GM12878 (cell line): Measurements from ENCODE around the gene KIAA0825. TPM values are rescaled to one million over a fixed set of nuclear protein-coding genes. Genes with fewer than 3 reads are reported as not detected.

Experiments
- ATAC-seq: fragments of 200-7000 bp; cut with Tn5 transposase; 3 replicates; pipeline ENCODE4 v1.9.1; 2020; ENCODE audit warnings: mild to moderate bottlenecking, moderate library complexity
- BruUV-seq: library from RNA; stranded (reverse); fragments of 400-500 nt; replicated peaks from 2 replicates; lab custom pipeline; 2021; lab: Mats Ljungman, UMichigan
- CTCF ChIA-PET: fragments of 300-600 bp; sonication (Branson Sonifier 250); formaldehyde crosslinking; extraction: SDS; loops from one replicate; lab custom pipeline; 2021; ENCODE audit warnings: inconsistent platforms; lab: Yijun Ruan, JAX
- POLR2A ChIA-PET: fragments of 350-600 bp; formaldehyde crosslinking; extraction: SDS; loops from one replicate; lab custom pipeline; 2021; ENCODE audit warnings: inconsistent platforms; lab: Charles Lee
- RAD21 ChIA-PET: fragments of 300-600 bp; sonication (Branson Sonifier 250); formaldehyde crosslinking; loops from one replicate; lab custom pipeline; 2023; ENCODE audit warnings: antibody characterized with exemption; ENCODE audit not compliant: unreplicated experiment; lab: Charles Lee
- SMC1A ChIA-PET: fragments of 300-600 bp; sonication (Branson Sonifier 250); formaldehyde crosslinking; loops from one replicate; lab custom pipeline; 2023; ENCODE audit not compliant: unreplicated experiment, uncharacterized antibody; lab: Charles Lee
- DNase-seq: peaks from one replicate; pipeline ENCODE4 v3.0.0-alpha.2; 2011; ENCODE audit warnings: low read depth, low spot score
- FAIRE-seq: peaks from 3 replicates; lab custom pipeline; 2011; peaks lifted over from hg19 to GRCh38; lab: Jason Lieb, UNC
- H2AFZ ChIP-seq: 2 replicates; pipeline ENCODE4 v1.6.0; 2011; ENCODE audit warnings: low read depth, low read length, control low read depth; ENCODE audit not compliant: control insufficient read depth
- H3K27ac ChIP-seq: 2 replicates; pipeline ENCODE4 v1.5.1; 2011; ENCODE audit warnings: control low read depth; ENCODE audit not compliant: control insufficient read depth, insufficient read depth
- H3K27me3 ChIP-seq, 2 experiments: replicated peaks in 1 of 2; 2 replicates each; pipeline versions ENCODE4 v1.6.0 to v1.6.1; 2011; ENCODE audit warnings: low read length in 1 of 2; ENCODE audit not compliant: control insufficient read depth in 2 of 2, insufficient read depth in 2 of 2
- H3K36me3 ChIP-seq, 2 experiments: 2 replicates each; pipeline ENCODE4 v1.5.1; 2011; ENCODE audit warnings: low read length in 1 of 2; ENCODE audit not compliant: control insufficient read depth in 2 of 2, insufficient read depth in 2 of 2
- H3K4me1 ChIP-seq: 2 replicates; pipeline ENCODE4 v1.6.1; 2011; ENCODE audit warnings: mild to moderate bottlenecking, low read length, moderate library complexity, mixed read lengths; ENCODE audit not compliant: control insufficient read depth, insufficient read depth
- H3K4me2 ChIP-seq: 2 replicates; pipeline ENCODE4 v1.6.0; 2011; ENCODE audit warnings: control low read depth; ENCODE audit not compliant: control insufficient read depth, insufficient read depth
- H3K4me3 ChIP-seq: fragments of 200-600 bp; sonication (generic); 2 replicates; pipeline ENCODE4 v1.5.1; 2016
- H3K79me2 ChIP-seq: 2 replicates; pipeline ENCODE4 v1.6.0; 2011; ENCODE audit warnings: low read length; ENCODE audit not compliant: control insufficient read depth, insufficient read depth
- H3K9ac ChIP-seq: 2 replicates; pipeline ENCODE4 v1.8.0; 2011; ENCODE audit warnings: low read length, control low read depth, mixed read lengths; ENCODE audit not compliant: control insufficient read depth, insufficient read depth
- H3K9me3 ChIP-seq: replicated peaks from 3 replicates; pipeline ENCODE4 v1.5.1; 2011; ENCODE audit warnings: mild to moderate bottlenecking, low read length; ENCODE audit not compliant: control insufficient read depth, insufficient read depth
- H4K20me1 ChIP-seq: 2 replicates; pipeline ENCODE4 v1.6.0; 2011; ENCODE audit not compliant: control insufficient read depth, insufficient read depth
- ATF3 ChIP-seq: IDR thresholded peaks from 2 replicates; pipeline ENCODE4 v1.6.1; 2011; ENCODE audit warnings: low read depth, mild to moderate bottlenecking, low read length, moderate library complexity, borderline replicate concordance; ENCODE audit errors: extremely low read depth
- E2F4 ChIP-seq: IDR thresholded peaks from 2 replicates; pipeline ENCODE4 v1.6.1; 2012; ENCODE audit warnings: low read depth, low read length, improper control_type of control experiment
- E4F1 ChIP-seq: fragments of 450-650 bp; IDR thresholded peaks from 2 replicates; pipeline ENCODE4 v1.6.1; 2018; ENCODE audit warnings: borderline replicate concordance, mild to moderate bottlenecking; ENCODE audit not compliant: partially characterized antibody
- FOS ChIP-seq: IDR thresholded peaks from 3 replicates; pipeline ENCODE4 v1.6.1; 2011; ENCODE audit warnings: borderline replicate concordance; ENCODE audit not compliant: insufficient read length; ENCODE audit errors: extremely low read depth
- HDAC6 ChIP-seq: fragments of 200-600 bp; sonication (generic); IDR thresholded peaks from one replicate; pipeline ENCODE4 v1.8.0; 2017; ENCODE audit warnings: antibody characterized with exemption; ENCODE audit not compliant: unreplicated experiment
- NR2C2 ChIP-seq: IDR thresholded peaks from 2 replicates; pipeline ENCODE4 v1.6.1; 2011; ENCODE audit warnings: borderline replicate concordance, low read depth; ENCODE audit not compliant: control insufficient read depth, insufficient read length
- POU2F2 ChIP-seq: IDR thresholded peaks from 3 replicates; pipeline ENCODE4 v1.6.1; 2011; ENCODE audit warnings: low read depth, mild to moderate bottlenecking, low read length, borderline replicate concordance
- RUNX3 ChIP-seq: IDR thresholded peaks from 2 replicates; pipeline ENCODE4 v1.6.1; 2012; ENCODE audit warnings: low read length, inconsistent platforms
- SMARCA5 ChIP-seq: fragments of 450-650 bp; IDR thresholded peaks from 2 replicates; pipeline ENCODE4 v1.6.1; 2017; ENCODE audit warnings: mild to moderate bottlenecking
- WGBS: methylation state at CpG from one replicate; pipeline ENCODE4 v1.1.6; 2016; ENCODE audit warnings: low lambda C conversion rate; ENCODE audit not compliant: insufficient replicate concordance, insufficient coverage; ENCODE audit errors: missing lambda C conversion rate; 5-methylcytosine and 5-hydroxymethylcytosine counted together
- in situ Hi-C: fragments of 300-500 bp; cut with MboI; formaldehyde crosslinking; loops from 9 replicates; pipeline ENCODE4 v1.14.3; 2018; ENCODE audit warnings: mixed read lengths
- intact Hi-C: fragments of 100-400 bp; cut with micrococcal nuclease; formaldehyde crosslinking; loops from one replicate; pipeline ENCODE4 v1.14.2; 2022; ENCODE audit not compliant: unreplicated experiment
- polyA plus RNA-seq, 11 experiments: library from polyadenylated mRNA; depleted of rRNA in 4 of 11; unstranded in 6 of 11; stranded (reverse) in 5 of 11; fragments of >200 nt; fragmentation: Nextera tagmentation in 4 of 11; fragmentation: Illumina TruSeq in 1 of 11; extraction: Ambion mirVana in 4 of 11; extraction: Trizol in 1 of 11; gene quantifications; 1 replicate in 1 of 11; 2 replicates in 10 of 11; pipeline versions ENCODE4 v1.2.1 to v1.2.3, GENCODE V29; 2011 to 2016; ENCODE audit warnings: inconsistent platforms in 2 of 11, missing spikeins in 2 of 11, low read depth in 1 of 11
- total RNA-seq, 4 experiments: library from RNA; depleted of rRNA in 3 of 4; stranded (reverse); fragments of >200 nt in 3 of 4; fragmentation: Illumina TruSeq in 1 of 4; extraction: Trizol in 1 of 4; gene quantifications; 2 replicates each; pipeline versions ENCODE4 v1.2.1 to v1.2.3, GENCODE V29; 2013 to 2021

Gene KIAA0825
- total and polyA plus RNA-seq, 10 of the 15 experiments (the other 5 are each of a cell fraction or from before 2014, with no cell fraction given): 0.55 to 1.9 (median 1.5) TPM

GRCh38 chr5:94395468-94395867 is 222.9 kb downstream of the KIAA0825 start:
- SMC1A ChIA-PET: interaction anchor here (1.7 kb wide), 1 partner anchor 10 kb away, joined by 4 read pairs; no protein-coding TSS in a partner anchor
- Histone ChIP-seq H3K36me3 (no peaks in the 10 kb centered on the region), H4K20me1 (no peaks in the 10 kb centered on the region), H3K27me3 (no peaks in the 10 kb centered on the region), H3K9me3 (no peaks in the 10 kb centered on the region), H2AFZ (no peak overlapping the region), H3K4me2 (no peak overlapping the region), H3K9ac (no peak overlapping the region), H3K4me3 (no peak overlapping the region), H3K27ac (no peak overlapping the region), H3K4me1 (no peaks in the 10 kb centered on the region), H3K79me2 (no peaks in the 10 kb centered on the region)
- ATAC-seq (no peak), DNase-seq (no peak), FAIRE-seq (no peak)
- no peak for TF ChIP-seq HDAC6
- no peak for TF ChIP-seq RUNX3
- no peak for TF ChIP-seq POU2F2
- in situ Hi-C loops: no loop called here
- CTCF ChIA-PET: no interaction called here
- intact Hi-C loops: loop anchor here (5.0 kb wide), 1 partner anchor 342 kb away; no protein-coding TSS in a partner anchor
- POLR2A ChIA-PET: no interaction called here
- WGBS: 0% methylated on average over 1 of the region's 1 CpG
- no TSS peak for BruUV-seq
- RAD21 ChIA-PET: no interaction called here

GRCh38 chr5:94391996-94392395 is 226.4 kb downstream of the KIAA0825 start:
- ATAC-seq: no peak
- no peak for DNase-seq
- H3K27ac ChIP-seq: no peak overlapping the region
- RAD21 ChIA-PET: no interaction called here
- no peaks in the 10 kb centered on the region for H4K20me1 ChIP-seq
- 45% methylated on average over 1 of the region's 1 CpG for WGBS
- no peak overlapping the region for H3K9ac ChIP-seq
- H3K36me3 ChIP-seq: no peaks in the 10 kb centered on the region
- POLR2A ChIA-PET: no interaction called here
- SMC1A ChIA-PET: interaction anchor here (1.3 kb wide), 1 partner anchor 59 kb away, joined by 3 read pairs; no protein-coding TSS in a partner anchor
- no peak overlapping the region for H2AFZ ChIP-seq
- CTCF ChIA-PET: interaction anchor here (0.9 kb wide), 1 partner anchor 9 kb away, joined by 3 read pairs; no protein-coding TSS in a partner anchor
- no peak overlapping the region for H3K4me3 ChIP-seq
- in situ Hi-C loops: no loop called here
- no peaks in the 10 kb centered on the region for H3K79me2 ChIP-seq
- intact Hi-C loops: no loop called here
- no peak overlapping the region for H3K4me2 ChIP-seq
- no peak for FAIRE-seq
- no peaks in the 10 kb centered on the region for H3K9me3 ChIP-seq
- H3K4me1 ChIP-seq: no peaks in the 10 kb centered on the region
- no peaks in the 10 kb centered on the region for H3K27me3 ChIP-seq
- BruUV-seq: no TSS peak
- TF ChIP-seq SMARCA5 (no peak), FOS (no peak), NR2C2 (no peak), E4F1 (no peak), ATF3 (no peak), E2F4 (no peak)
